SU-DHL-6 (cell line): ENCODE measurements around the gene COIL.

ENCODE experiments used
- CTCF ChIP-seq: fragments of 200-600 bp; sonication (generic); IDR thresholded peaks from one replicate; pipeline ENCODE4 v1.5.1; 2017; ENCODE audit warnings: antibody characterized with exemption, mild to moderate bottlenecking, low read length, moderate library complexity; ENCODE audit not compliant: insufficient read depth, poor library complexity, severe bottlenecking
- EZH2phosphoT487 ChIP-seq: fragments of 200-600 bp; sonication (generic), shearing (Covaris generic); conservative IDR thresholded peaks from 2 replicates; pipeline ENCODE4 v1.6.1; 2018; ENCODE audit warnings: mild to moderate bottlenecking, antibody characterized with exemption, low read length, moderate library complexity, mixed read lengths

- TF ChIP-seq CTCF, result no peak
- no peak for TF ChIP-seq EZH2phosphoT487
These were observed 58.5 kb downstream of the COIL start for GRCh38 chr17:56902348-56902747.
